Superior temporal gyrus (tissue), 1 donor: ENCODE data around the gene KMT2E.
A peak's percentile ranks its signal among the peaks of the same experiment; 100 is the strongest.
"Not testable (repeated sequence)": the region's sequence is repeated elsewhere in the genome, so short reads cannot be mapped to it uniquely, and the experiment has no call there.

Source experiments
- DNase-seq: peaks from one replicate; pipeline ENCODE4 v3.0.0-alpha.2; 2016; ENCODE audit errors: extremely low spot score

The KMT2E gene, protein sequence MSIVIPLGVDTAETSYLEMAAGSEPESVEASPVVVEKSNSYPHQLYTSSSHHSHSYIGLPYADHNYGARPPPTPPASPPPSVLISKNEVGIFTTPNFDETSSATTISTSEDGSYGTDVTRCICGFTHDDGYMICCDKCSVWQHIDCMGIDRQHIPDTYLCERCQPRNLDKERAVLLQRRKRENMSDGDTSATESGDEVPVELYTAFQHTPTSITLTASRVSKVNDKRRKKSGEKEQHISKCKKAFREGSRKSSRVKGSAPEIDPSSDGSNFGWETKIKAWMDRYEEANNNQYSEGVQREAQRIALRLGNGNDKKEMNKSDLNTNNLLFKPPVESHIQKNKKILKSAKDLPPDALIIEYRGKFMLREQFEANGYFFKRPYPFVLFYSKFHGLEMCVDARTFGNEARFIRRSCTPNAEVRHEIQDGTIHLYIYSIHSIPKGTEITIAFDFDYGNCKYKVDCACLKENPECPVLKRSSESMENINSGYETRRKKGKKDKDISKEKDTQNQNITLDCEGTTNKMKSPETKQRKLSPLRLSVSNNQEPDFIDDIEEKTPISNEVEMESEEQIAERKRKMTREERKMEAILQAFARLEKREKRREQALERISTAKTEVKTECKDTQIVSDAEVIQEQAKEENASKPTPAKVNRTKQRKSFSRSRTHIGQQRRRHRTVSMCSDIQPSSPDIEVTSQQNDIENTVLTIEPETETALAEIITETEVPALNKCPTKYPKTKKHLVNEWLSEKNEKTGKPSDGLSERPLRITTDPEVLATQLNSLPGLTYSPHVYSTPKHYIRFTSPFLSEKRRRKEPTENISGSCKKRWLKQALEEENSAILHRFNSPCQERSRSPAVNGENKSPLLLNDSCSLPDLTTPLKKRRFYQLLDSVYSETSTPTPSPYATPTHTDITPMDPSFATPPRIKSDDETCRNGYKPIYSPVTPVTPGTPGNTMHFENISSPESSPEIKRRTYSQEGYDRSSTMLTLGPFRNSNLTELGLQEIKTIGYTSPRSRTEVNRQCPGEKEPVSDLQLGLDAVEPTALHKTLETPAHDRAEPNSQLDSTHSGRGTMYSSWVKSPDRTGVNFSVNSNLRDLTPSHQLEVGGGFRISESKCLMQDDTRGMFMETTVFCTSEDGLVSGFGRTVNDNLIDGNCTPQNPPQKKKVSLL (N-terminal part only)

DNA sequence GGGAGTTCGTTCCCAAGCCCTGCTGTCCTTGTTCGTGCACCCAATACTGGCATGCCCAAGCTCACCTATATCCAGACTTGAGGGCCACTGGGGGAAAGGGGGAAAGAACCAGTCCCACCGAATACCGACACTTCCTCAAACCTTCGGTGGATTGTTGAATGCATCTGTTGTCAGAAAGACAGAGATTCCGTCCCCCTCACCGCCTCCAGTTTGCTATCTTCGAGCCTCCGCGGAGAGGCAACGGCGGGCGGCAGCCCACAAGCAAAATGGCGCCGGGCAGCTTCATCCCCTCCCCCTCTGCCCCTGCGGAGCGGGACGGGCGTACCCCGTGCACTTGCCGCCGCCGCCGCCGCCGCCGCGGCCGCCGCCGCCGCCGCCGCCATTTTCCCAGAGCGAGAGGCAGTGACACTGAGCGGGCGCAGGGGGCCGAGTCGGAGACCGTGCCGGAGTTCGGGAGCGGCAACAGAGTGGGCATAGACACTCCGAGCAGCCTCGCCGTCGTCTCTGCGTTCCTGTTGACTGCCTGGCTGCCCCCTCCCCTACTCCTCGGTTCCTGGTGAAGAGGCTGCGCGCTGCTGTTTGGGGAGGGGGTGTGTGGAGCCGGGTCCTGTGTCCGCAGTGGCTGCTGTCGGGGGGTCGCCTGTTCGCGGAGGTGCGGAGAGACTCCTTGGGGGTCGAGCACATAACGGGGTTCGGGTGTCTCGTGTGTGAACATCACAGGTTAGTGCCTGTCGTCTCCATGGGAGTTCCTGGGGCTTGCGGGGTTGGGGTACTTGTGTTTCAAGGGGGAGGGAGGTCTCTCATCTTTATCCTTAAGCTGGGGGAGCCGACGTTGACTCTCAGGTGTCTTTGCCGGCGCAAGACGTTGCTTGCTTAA lies at the start of gene KMT2E:
TSS of gene KMT2E (plus strand) at position 390 of the 877 bp plus-strand sequence. CDS start 26,748 bp downstream, outside the sequence.
- DNase-seq = peak; percentile 92

DNA sequence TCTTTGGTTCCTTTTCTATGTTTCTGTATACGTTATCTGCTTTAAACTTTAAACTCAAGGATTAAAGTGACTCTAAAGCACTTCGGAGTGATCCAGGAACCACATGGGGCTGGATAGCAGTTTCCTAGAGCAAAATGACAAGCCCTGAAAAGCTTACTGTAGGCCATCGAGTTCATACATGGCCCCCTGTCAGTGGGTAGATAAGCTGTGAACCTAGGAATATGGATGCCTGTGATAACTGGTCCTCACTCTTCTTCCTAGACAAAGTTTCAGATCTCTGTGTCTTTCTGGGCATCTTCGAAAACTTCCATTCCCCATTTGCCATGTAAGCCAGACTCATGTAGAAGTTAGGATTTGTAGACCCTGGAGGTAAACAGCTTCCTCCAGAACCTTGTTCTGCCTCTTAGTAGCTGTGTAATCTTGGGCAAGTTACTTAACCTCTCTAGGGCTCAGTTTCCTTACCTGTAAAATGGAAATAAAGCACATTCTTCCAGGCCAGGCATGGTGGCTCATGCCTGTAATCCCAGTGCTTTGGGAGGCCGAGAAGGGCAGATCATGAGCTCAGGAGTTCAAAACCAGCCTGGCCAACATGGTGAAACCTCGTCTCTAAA lies 49.3 kb upstream of the KMT2E start:
- no peak for DNase-seq

DNA sequence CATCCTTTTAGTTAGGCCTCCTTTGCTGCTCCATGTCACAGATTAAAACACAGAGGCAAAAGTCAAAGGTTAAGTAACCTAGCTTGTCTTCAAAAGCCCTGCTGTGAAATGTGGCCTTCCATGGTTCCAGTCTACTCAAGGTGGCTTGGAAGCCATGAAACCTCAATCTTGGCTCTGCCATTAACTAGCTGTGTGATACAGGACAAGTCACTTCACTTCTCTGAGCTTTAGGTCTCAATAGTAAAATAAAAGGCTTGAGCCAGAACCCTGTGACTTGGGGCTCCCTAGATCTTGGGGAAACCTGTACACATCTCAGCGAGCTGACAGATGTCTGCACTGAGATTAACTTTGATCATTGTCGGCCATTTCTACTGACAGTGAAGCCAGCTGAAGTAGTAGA lies 48.0 kb upstream of the KMT2E start:
- DNase-seq = no peak

DNA sequence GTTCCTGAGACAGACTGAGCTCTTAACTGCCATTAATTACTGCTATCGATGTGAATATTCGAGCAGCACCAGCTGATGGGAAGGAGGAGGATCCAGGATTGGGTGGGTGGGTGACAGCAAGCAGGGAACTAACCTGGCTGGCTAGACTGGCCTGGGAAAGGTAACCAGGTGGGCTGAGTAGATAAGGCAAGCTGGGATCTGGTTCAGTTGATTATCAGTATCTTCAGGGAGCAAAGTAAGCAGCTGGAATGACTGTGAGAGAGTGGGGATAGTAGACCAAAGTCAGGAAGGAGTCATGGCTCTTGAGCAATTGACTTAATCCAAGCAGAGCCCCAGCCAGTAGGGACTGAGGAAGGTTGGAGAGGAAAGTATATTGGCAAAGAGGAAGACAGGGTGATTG lies 46.9 kb upstream of the KMT2E start:
- DNase-seq = no peak

DNA sequence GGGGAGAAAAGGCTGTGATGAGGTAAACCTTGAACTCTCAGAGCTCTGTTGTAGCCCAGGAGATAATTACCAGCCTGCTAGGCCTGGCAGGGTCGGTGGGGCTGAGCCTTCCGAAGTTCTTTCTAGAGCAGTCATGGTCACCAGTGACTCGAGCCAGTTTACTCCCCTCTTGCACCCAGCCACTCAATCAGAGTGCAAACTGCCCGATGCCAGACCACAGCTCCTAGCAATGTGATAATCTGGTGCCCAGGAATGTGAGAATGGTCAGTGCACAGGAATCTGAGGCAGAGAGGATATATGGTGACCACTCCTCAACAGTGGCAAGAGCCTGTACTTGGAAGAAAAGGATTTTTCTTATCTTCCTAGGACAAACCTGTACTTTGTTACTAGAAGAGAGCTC lies 46.4 kb upstream of the KMT2E start:
- no peak for DNase-seq

DNA sequence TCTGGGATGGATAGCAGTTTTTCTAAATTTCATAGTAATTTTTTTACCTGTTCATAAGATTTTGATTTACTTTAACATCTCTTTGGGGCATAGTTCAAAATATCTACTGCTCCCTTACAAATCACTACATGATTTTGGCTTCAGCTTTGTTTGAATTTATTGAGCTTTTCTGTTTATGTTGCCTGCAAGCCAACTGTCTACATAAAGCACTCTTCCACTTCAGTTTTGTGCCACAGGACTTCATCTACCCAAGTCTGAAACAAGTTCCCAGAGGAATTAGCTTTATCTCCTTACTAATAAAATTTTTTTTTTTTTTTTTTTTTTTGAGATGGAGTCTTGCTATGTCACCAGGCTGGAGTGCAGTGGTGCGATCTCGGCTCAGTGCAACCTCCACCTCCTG lies 45.4 kb upstream of the KMT2E start:
- DNase-seq = no peak

DNA sequence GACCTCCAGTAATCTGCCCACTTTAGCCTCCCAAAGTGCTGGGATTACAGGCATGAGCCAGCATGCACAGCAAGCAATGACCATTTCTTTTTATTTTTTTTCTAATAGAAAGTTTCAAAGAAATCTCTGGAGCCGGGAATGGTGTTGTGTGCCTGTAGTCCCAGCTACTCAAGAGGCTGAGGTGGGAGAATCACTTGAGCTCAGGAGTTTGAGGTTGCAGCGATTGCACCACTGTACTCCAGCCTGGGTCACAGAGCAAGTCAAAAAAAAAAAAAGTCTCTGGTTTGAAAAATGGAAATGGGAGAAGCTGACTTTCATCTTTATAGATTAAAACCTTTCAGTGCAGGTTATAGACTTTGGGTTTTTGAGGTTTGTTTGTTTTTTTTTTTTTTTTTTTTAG lies 44.8 kb upstream of the KMT2E start:
- DNase-seq = no peak

DNA sequence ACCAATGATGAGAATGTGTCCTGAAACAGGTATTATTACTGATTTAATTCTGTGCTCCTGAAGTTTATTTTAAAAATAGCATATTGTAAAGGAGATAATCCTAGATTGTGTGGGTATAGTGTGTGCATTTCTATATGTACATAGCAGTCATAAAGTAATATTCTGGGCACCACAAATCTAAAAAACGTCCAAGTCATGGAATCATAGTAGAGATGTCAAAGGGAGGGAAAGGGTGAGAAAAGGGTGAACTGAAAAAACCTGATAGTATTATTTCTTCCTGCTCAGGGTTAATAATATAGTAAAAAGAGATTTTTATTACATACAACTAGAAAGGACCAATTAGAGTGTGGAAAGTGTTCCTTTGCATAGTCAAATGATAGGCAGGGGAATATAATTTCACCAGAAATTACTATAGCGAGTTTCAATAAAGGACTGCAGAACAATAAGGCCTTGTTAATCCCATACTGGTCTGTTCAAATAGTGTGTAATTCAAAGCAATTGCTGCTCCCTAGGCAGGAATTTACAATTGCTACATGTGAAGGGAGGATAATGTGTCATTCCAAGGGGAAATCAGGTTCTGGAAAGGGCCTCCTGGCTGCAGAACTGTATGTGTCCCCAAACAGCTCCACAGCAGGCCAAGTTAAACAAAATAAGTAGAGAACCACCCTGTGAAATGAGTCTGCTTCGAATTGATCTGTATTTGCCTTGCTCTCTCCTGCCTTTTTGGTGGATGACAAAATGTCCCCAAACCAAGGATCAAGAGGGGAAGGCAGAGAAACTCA lies 42.5 kb upstream of the KMT2E start:
- DNase-seq = no peak

DNA sequence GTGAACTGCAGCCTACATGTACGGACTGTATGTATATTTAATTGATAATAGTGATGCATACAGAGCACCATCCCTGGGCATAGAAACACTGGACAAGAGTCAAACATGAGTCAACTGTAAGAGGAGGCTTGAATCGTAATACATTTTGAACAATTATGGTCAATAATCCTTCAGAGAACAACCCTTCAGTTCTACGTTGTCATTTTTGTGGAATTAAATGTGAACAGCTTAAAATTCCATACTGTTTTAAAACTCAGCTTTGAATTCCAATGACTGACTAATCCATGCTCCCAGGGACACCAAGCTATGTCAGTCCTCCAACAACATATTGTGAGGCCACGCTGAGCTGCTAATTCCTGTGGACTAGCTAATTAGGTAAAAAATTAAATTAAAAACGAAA lies 41.5 kb upstream of the KMT2E start:
- DNase-seq = no peak

DNA sequence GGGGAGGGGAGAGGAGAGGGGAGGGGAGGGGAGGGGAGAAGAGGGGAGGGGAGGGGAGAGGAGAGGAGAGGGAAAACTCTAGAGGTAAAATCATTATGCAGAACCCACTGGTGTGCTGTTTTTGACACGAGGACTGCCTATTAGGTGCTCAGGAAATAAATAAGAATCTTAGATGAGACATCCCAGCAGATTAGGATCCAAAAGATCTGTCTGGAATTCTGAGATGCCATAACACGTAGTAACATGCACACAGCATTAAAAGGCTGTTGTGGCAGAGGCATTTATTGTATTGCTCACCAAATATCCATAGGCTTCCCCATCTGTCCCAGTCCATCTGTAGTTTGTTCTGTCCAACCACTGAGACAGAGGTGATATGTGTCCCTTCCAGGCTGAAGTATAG lies 40.8 kb upstream of the KMT2E start:
- DNase-seq = no peak

DNA sequence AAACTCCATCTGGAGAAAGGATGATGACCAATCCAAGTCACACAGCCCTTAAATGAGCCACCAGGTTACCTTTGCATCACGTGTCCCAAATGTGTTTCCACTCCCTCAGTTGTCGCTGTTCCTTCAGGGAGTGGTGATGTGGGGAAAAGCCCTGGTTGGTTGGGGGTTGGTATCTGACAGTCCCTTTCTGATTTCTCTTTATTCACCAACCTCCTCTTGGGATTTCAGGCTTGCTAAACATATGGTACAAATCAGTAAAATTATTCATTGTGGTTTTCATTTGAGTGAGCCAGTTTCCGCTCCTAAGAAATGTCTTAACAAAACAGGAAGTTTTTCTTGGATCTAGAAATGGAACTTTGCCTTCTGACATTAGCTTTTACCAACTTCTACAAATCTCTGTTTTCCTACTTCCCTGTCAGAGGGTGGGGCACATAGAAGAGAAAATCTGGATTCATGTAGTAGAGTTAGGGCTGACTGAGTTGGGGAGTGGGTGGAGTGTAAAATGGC lies 40.0 kb upstream of the KMT2E start:
- no peak for DNase-seq

DNA sequence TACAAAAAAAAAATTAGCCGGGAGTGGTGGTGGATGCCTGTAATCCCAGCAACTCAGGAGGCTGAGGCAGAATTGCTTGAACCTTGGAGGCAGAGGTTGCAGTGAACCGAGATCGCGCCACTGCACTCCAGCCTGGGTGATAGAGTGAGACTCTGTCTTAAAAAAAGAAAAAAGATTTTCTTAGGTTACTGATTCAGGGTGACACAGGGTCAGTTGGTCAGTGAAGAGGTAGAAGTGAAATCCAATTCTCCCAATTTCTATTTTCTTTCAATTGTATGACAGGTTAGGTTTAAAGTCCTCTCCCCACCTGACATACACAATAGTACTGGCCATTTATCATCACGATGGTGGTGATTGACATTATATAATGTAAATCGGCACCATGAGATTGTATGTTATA lies 38.5 kb upstream of the KMT2E start:
- DNase-seq = not testable (repeated sequence)

DNA sequence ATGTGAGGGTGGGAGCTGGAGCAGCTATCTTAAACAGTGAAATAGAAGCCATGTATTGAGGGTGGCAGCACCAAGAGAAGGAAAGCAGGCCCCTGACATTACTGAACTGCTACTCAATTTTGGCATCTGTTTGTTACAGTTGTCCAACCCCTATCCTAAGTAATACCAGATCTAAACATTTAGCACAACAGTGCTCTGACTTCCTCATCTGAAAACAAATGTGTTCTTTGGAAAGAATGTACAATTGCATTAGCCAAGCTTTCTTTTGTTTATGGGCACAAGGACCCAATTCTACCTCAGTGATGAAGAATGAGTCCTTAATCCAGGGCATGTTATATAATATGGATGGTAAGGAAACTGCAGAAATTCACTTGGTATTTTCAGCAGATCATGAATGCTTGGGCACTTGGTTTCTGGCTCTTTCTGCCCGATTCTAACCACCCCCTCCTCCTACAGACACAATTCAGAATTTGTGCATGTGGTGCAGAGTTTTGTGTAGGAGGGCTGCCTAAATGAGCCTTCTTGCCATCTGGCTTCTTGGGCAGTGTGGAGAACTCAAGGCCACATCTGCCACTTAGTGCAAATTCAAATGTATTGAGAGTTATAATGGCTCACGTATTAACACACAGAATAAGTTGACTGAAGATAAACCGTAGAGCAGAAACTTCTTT lies 36.9 kb upstream of the KMT2E start:
- DNase-seq = peak; percentile 74

DNA sequence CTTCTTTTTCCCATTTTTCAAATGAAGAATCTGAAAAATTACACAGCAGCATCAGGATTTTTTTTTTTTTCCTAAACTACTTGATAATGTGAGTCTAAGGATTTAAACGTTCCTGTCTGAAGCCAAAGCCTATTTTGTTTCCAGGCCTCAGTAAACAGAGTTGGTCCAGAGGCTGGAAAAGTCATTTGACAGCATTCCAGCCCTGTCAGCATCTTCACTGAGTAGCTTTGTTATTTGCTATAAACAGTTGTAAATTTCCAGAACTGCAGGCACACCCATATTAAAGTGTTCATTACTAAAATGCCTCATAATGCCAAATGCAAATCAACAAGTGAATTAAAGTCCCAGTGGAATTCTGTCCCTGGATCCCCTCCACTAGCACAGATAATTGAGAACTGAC lies 35.5 kb upstream of the KMT2E start:
- peak; percentile 73 for DNase-seq

DNA sequence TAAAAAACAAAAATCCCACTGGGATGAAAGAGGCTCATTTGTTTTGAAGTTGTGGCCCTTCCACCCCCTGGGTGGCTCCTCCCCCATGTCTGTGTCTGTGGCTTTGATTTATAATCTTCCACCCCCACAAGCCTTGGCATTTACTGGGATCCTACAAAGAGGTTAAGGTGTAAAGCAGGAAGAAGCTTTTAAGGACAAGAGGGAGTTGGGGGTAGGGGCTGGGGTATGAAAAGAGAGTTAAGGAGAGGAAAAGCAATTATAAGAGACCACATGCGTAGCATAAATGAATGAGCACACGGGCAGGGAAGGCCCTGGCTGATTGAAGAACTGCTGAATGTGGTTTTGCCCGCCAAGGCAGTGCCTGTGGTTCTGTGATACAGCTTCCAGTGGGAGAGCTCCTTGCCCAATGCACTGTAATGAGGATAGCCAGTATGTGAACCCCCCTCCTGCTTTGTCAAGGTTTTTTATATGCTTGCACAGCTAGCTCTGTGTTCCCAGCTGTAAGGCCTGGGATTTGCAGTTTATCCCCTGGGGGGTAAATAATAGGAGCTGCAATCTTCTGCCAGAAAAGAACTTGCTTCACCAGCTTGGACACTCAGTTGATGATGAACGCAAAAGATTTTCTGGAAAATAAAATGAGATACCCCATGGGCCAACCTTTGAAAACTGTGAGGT lies 34.7 kb upstream of the KMT2E start:
- DNase-seq = no peak

DNA sequence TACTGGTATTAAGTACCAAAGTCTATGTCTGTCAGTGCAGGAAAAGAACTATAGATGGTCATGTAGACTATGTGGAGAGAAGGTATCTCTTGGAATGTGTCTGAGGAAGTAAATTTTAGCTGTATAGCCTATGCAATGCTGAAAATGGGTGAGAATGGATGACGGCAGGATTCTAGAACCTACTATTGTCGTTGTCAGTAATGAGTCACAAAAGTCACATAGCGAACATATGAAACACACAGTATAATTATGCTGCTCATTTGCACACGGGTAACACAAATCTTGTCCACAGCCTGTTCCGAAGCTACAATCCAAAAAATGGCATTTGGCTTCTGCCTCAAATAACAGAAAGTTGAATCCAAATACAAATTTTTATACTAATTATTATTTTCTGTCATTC lies 33.6 kb upstream of the KMT2E start:
- no peak for DNase-seq

DNA sequence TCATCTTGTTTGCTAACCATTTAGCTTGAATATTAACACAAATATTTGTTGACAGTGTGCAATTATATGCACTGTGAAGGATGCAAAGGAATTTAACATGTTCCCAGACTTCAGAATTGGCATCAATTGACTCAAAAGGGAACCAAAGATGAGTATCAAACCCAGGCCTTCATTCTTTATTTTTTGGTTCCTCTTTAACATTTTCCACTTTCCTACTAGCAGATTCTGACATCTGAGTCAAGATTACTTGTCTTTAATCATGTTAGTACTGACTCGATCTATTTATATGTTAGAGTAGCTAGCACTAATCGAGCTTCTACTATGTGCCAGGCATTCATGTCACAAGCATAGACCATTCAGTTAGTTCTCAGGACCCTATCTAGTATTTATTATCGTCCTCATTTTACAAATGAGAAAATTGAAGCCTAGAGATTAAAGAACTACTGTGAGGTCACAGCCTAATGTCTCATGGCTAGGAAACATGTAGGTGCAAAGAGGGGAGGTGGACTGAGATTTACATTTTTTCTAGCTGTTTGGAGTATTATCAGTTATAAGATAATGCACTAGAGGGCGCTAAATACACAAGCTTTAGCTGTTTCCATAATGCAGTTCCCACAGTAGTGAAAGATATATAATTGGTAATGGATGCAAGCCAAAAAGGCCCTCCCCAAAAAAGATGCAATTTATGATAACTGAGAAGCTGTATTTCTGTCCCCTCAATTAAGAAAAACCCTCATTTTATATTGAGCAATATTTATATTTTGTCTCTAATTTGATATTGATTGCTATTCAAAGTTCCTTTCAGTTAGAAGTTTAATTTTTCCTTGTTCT lies 32.9 kb upstream of the KMT2E start:
- DNase-seq = peak; percentile 93

DNA sequence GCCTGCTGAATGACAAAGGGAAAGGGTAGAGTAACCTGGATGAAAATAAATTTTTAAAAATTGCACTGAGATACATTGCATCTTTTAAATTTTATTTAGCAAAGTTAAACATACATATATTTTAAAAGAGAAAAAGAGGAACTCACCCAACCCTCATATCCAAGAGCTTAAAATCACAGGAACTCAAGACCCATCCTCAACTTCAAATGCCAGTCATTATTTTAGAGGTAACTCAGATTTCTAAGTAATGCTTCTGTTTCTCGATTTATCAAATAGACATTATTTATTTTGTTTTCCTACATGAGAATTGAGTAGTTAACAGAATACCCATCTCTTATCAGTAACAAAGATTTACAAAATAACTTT lies 32.4 kb upstream of the KMT2E start:
- DNase-seq = peak; percentile 38
